ENCODE measurements around the gene GGN.

Gene GGN

DNA sequence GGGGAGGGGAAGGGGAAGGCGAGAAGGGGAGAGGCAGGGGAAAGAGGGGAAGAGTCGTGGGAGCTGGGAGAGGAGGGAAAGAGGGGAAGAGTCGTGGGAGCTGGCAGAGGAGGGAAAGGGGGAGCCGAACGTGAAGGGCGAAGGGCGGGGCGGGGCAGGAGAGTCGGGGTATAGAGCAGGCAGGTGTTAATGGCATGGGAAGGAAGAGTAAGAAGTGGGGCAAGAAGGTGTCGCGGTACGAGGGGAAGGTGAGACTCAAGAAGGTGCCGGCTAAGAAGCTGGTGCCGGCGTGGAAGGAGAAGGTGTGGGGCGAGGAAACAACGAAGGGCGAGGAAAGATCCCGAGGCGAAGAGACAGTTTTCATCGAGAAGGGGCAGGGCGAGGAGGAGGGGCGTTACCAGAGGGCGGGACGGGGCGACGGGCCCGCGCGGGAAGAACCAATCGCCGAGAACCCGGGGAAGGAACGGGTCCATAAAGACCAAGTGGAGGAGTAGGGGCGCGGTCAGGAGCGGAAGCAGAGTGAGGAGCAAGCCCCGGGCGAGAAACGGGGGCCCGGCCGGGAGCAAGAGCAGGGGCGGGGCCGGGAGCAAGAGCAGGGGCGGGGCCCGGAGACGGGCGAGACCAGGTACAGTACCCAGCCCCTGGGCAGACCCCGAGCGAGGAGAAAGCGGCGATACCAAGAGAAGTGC, 51.7 kb downstream of the GGN start:
- in situ Hi-C loops (cut with MboI; ENCODE audit: low sequenced_read_pairs) = loop anchor here (10.0 kb wide), 1 partner anchor 431 kb away; the partner anchor contains the start of genes SIPA1L3 and WDR87
